NB4 (cell line): ENCODE measurements around the gene MAP3K12.
A peak's percentile ranks its signal among the peaks of the same experiment; 100 is the strongest.

ENCODE experiments used
- DNase-seq: peaks from one replicate; pipeline ENCODE4 v3.0.0; 2010; ENCODE audit warnings: low read depth
- H3K4me3 ChIP-seq: one replicate; pipeline ENCODE4 v1.5.1; 2011; ENCODE audit warnings: mild to moderate bottlenecking, low read depth, low read length, moderate library complexity
- CTCF ChIP-seq: IDR thresholded peaks from one replicate; pipeline ENCODE4 v1.5.1; 2012; ENCODE audit warnings: low read depth, low read length
- MAX ChIP-seq: IDR thresholded peaks from 2 replicates; pipeline ENCODE4 v1.6.1; 2011; ENCODE audit warnings: low read depth, low read length
- MYC ChIP-seq: IDR thresholded peaks from 2 replicates; pipeline ENCODE4 v1.6.1; 2011; ENCODE audit warnings: low read depth, low read length
- POLR2A ChIP-seq: IDR thresholded peaks from 2 replicates; pipeline ENCODE4 v1.6.1; 2011; ENCODE audit warnings: mild to moderate bottlenecking; ENCODE audit not compliant: insufficient read length; ENCODE audit errors: extremely low read depth

The MAP3K12 gene

GRCh38 chr12:53479331-53479730 is 19.9 kb downstream of the MAP3K12 start:
- TF ChIP-seq CTCF (no peak), MYC (no peak), MAX (no peak), POLR2A (no peak)
- no peak for DNase-seq
- H3K4me3 ChIP-seq, result no peak overlapping the region

GRCh38 chr12:53478865-53479264 is 20.4 kb downstream of the MAP3K12 start:
- no peak for TF ChIP-seq MAX
- no peak for TF ChIP-seq CTCF
- TF ChIP-seq MYC, result no peak
- TF ChIP-seq POLR2A, result no peak
- H3K4me3 ChIP-seq, result no peak overlapping the region
- no peak for DNase-seq

GRCh38 chr12:53476769-53477209 is 22.5 kb downstream of the MAP3K12 start:
- no peak overlapping the region for H3K4me3 ChIP-seq
- 0 out of 2 replicates have a peak, but pooled peaks have one; percentile 11 for TF ChIP-seq MAX
- no peak for TF ChIP-seq POLR2A
- TF ChIP-seq MYC, result no peak
- peak; percentile 29 for TF ChIP-seq CTCF
- peak; percentile 54 for DNase-seq

- DNase-seq, result no peak
- H3K4me3 ChIP-seq, result no peak overlapping the region
- TF ChIP-seq POLR2A, result no peak
- no peak for TF ChIP-seq MAX
- TF ChIP-seq CTCF, result no peak
- TF ChIP-seq MYC, result no peak
Observed at GRCh38 chr12:53474819-53475218, 24.4 kb downstream of the MAP3K12 start.

GRCh38 chr12:53474077-53474476 is 25.2 kb downstream of the MAP3K12 start:
- TF ChIP-seq POLR2A (no peak), MYC (no peak), MAX (no peak), CTCF (no peak)
- no peak overlapping the region for H3K4me3 ChIP-seq
- DNase-seq, result no peak

GRCh38 chr12:53472056-53472582 is 27.1 kb downstream of the MAP3K12 start:
- no peak for DNase-seq
- TF ChIP-seq POLR2A, result no peak
- no peak for TF ChIP-seq CTCF
- TF ChIP-seq MYC, result no peak
- TF ChIP-seq MAX, result no peak
- H3K4me3 ChIP-seq, result no peak overlapping the region
